CD14-positive monocyte (primary cell): Measurements from ENCODE around the gene TINCR. TPM values are rescaled to one million over a fixed set of nuclear protein-coding genes. Genes with fewer than 3 reads are reported as not detected.

Experiments used
- DNase-seq, 3 donors: peaks; one replicate each; pipeline ENCODE4 v3.0.0-alpha.2; 2011 to 2022
- H2AFZ ChIP-seq: 2 replicates; pipeline ENCODE4 v1.6.0; 2012; ENCODE audit warnings: mild to moderate bottlenecking, low read depth, low read length, inconsistent platforms; ENCODE audit not compliant: insufficient read depth, poor library complexity, severe bottlenecking
- H3K27ac ChIP-seq, 2 donors: 1 replicate in 1 of 2; 2 replicates in 1 of 2; pipeline ENCODE4 v1.5.1; 2012 to 2013; ENCODE audit warnings: low read length in 2 of 2, control low read depth in 1 of 2, inconsistent platforms in 1 of 2, low read depth in 1 of 2, mild to moderate bottlenecking in 1 of 2
- H3K27me3 ChIP-seq, 2 donors: one replicate each; pipeline versions ENCODE4 v1.6.0 to v1.6.1; 2011 to 2013; ENCODE audit warnings: low read length in 2 of 2; ENCODE audit not compliant: control insufficient read depth in 2 of 2, insufficient read depth in 2 of 2
- H3K36me3 ChIP-seq, 2 donors: replicated peaks in 1 of 2; 1 replicate in 1 of 2; 2 replicates in 1 of 2; pipeline versions ENCODE4 v1.5.1 to v1.6.1; 2012 to 2013; ENCODE audit warnings: low read length in 2 of 2, control low read depth in 1 of 2, inconsistent platforms in 1 of 2, mild to moderate bottlenecking in 1 of 2; ENCODE audit not compliant: insufficient read depth in 2 of 2, control insufficient read depth in 1 of 2
- H3K4me1 ChIP-seq, 2 donors: 1 replicate in 1 of 2; 2 replicates in 1 of 2; pipeline versions ENCODE4 v1.5.1 to v1.6.1; 2012 to 2013; ENCODE audit warnings: low read length in 2 of 2, control low read depth in 1 of 2, inconsistent platforms in 1 of 2, mild to moderate bottlenecking in 1 of 2, moderate library complexity in 1 of 2; ENCODE audit not compliant: insufficient read depth in 2 of 2, control insufficient read depth in 1 of 2
- H3K4me2 ChIP-seq: replicated peaks from 2 replicates; pipeline ENCODE3; 2012; ENCODE audit warnings: low read length, moderate library complexity, mild to moderate bottlenecking; ENCODE audit not compliant: poor library complexity, severe bottlenecking; ENCODE audit errors: extremely low read depth
- H3K4me3 ChIP-seq, 3 experiments: fragments of 200-600 bp in 1 of 3; sonication (generic) in 1 of 3; replicated peaks in 1 of 3; 1 replicate in 2 of 3; 2 replicates in 1 of 3; pipeline ENCODE4 v1.5.1; 2011 to 2013; ENCODE audit warnings: low read length in 3 of 3, mild to moderate bottlenecking in 3 of 3, control low read depth in 2 of 3, low read depth in 2 of 3, inconsistent platforms in 1 of 3, moderate library complexity in 1 of 3
- H3K79me2 ChIP-seq: 2 replicates; pipeline ENCODE4 v1.6.0; 2012; ENCODE audit warnings: mild to moderate bottlenecking, control low read depth, inconsistent platforms, low read length, moderate library complexity; ENCODE audit not compliant: insufficient read depth
- H3K9ac ChIP-seq: 2 replicates; pipeline ENCODE4 v1.6.0; 2017; ENCODE audit warnings: low read length, mild to moderate bottlenecking; ENCODE audit not compliant: insufficient read depth, poor library complexity, severe bottlenecking
- H3K9me3 ChIP-seq, 2 donors: replicated peaks in 1 of 2; 1 replicate in 1 of 2; 2 replicates in 1 of 2; pipeline versions ENCODE4 v1.5.1 to v1.6.1; 2012 to 2013; ENCODE audit warnings: low read length in 2 of 2, control low read depth in 1 of 2; ENCODE audit not compliant: control insufficient read depth in 1 of 2, insufficient read depth in 1 of 2
- H4K20me1 ChIP-seq: 2 replicates; pipeline ENCODE4 v1.6.0; 2012; ENCODE audit warnings: mild to moderate bottlenecking, low read length, control low read depth, moderate library complexity; ENCODE audit not compliant: insufficient read depth
- H3K27ac Mint-ChIP-seq, 7 donors: one replicate each; pipeline ENCODE4 v1.8.0; 2020; ENCODE audit warnings: mild to moderate bottlenecking in 7 of 7, mixed read lengths in 7 of 7, moderate library complexity in 6 of 7, inconsistent platforms in 2 of 7
- H3K27me3 Mint-ChIP-seq, 3 donors: one replicate each; pipeline ENCODE4 v1.8.0; 2021 to 2022; ENCODE audit warnings: low read depth in 3 of 3, mild to moderate bottlenecking in 3 of 3, mixed read lengths in 3 of 3, moderate library complexity in 3 of 3, inconsistent platforms in 1 of 3
- H3K36me3 Mint-ChIP-seq, 2 donors: one replicate each; pipeline ENCODE4 v1.8.0; 2020; ENCODE audit warnings: mixed read lengths in 2 of 2, inconsistent platforms in 1 of 2, mild to moderate bottlenecking in 1 of 2
- H3K4me1 Mint-ChIP-seq: one replicate; pipeline ENCODE4 v1.8.0; 2020; ENCODE audit warnings: mild to moderate bottlenecking, mixed read lengths
- H3K4me3 Mint-ChIP-seq, 2 donors: one replicate each; pipeline ENCODE4 v1.8.0; 2020; ENCODE audit warnings: mild to moderate bottlenecking in 2 of 2, mixed read lengths in 2 of 2, moderate library complexity in 1 of 2
- H3K9me3 Mint-ChIP-seq, 7 donors: one replicate each; pipeline ENCODE4 v1.8.0; 2020 to 2022; ENCODE audit warnings: mixed read lengths in 7 of 7, mild to moderate bottlenecking in 6 of 7, moderate library complexity in 6 of 7, inconsistent platforms in 2 of 7
- WGBS: methylation state at CpG from one replicate; pipeline ENCODE4 v1.1.5; 2013; ENCODE audit warnings: missing lambda C conversion rate; ENCODE audit not compliant: insufficient coverage; 5-methylcytosine and 5-hydroxymethylcytosine counted together
- intact Hi-C, 2 donors: fragments of 100-400 bp; cut with micrococcal nuclease; formaldehyde crosslinking; loops; one replicate each; pipeline versions ENCODE4 v1.15.0 to v1.15.1; 2023
- polyA plus RNA-seq, 3 donors: library from polyadenylated mRNA; depleted of rRNA in 1 of 3; unstranded in 2 of 3; stranded (reverse) in 1 of 3; fragments of 300-500 nt in 2 of 3; fragments of >200 nt in 1 of 3; fragmentation: Illumina TruSeq in 2 of 3; gene quantifications; 1 replicate in 2 of 3; 2 replicates in 1 of 3; pipeline ENCODE4 v1.2.3, GENCODE V29; 2012 to 2021
- TF ChIP-seq, protein P1 (sequence below): fragments of 200-600 bp; IDR thresholded peaks from one replicate; pipeline ENCODE4 v1.8.0; 2022; ENCODE audit warnings: antibody characterized with exemption, mild to moderate bottlenecking

The TINCR gene
- polyA plus RNA-seq, 3 donors = 0.11 TPM; not detected in 2

DNA sequence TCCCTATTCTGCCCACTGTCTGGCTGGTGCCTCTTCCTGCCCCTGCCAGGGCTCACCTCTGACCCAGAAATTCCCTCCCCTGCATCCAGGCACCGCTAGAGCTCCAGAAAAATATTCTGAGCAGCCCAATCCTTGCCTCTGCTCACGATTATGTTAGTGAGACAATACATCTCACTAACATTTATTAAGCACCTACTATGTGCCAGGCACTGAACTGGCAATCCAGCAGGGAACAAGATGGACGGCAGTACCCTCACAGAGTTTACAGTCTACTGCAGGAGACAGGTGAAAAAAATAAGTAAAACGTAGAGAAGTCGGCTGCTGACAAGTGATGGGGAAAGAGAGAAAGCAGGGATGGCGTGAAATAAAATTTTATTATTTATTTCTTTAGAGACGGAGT is 5.5 kb downstream of the TINCR start:
- Histone ChIP-seq H3K4me2 (no peak overlapping the region), H3K9me3 (peaks cover 12 to 13% of the 10 kb centered on the region in 2 donors), H3K4me1 (no peaks in the 10 kb centered on the region), H3K79me2 (no peaks in the 10 kb centered on the region), H3K27ac (no peak overlapping the region), H2AFZ (no peak overlapping the region), H3K27me3 (peaks cover 11 to 20% of the 10 kb centered on the region in 2 donors), H3K9ac (no peak overlapping the region), H3K4me3 (no peak overlapping the region), H3K36me3 (no peaks in the 10 kb centered on the region), H4K20me1 (no peaks in the 10 kb centered on the region)
- no peak for DNase-seq
- peaks cover 4 to 20% (median 12%) of the 10 kb centered on the region in 7 donors for H3K9me3 Mint-ChIP-seq
- no peak overlapping the region for H3K27ac Mint-ChIP-seq
- H3K36me3 Mint-ChIP-seq = no peaks in the 10 kb centered on the region
- H3K4me3 Mint-ChIP-seq = no peak overlapping the region
- 88% methylated on average over 3 of the region's 7 CpGs for WGBS
- peaks cover 4 to 15% (median 13%) of the 10 kb centered on the region in 3 donors for H3K27me3 Mint-ChIP-seq
- TF ChIP-seq, protein P1, sequence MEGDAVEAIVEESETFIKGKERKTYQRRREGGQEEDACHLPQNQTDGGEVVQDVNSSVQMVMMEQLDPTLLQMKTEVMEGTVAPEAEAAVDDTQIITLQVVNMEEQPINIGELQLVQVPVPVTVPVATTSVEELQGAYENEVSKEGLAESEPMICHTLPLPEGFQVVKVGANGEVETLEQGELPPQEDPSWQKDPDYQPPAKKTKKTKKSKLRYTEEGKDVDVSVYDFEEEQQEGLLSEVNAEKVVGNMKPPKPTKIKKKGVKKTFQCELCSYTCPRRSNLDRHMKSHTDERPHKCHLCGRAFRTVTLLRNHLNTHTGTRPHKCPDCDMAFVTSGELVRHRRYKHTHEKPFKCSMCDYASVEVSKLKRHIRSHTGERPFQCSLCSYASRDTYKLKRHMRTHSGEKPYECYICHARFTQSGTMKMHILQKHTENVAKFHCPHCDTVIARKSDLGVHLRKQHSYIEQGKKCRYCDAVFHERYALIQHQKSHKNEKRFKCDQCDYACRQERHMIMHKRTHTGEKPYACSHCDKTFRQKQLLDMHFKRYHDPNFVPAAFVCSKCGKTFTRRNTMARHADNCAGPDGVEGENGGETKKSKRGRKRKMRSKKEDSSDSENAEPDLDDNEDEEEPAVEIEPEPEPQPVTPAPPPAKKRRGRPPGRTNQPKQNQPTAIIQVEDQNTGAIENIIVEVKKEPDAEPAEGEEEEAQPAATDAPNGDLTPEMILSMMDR = no peak
- no peaks in the 10 kb centered on the region for H3K4me1 Mint-ChIP-seq
- intact Hi-C loops = no loop called here

DNA sequence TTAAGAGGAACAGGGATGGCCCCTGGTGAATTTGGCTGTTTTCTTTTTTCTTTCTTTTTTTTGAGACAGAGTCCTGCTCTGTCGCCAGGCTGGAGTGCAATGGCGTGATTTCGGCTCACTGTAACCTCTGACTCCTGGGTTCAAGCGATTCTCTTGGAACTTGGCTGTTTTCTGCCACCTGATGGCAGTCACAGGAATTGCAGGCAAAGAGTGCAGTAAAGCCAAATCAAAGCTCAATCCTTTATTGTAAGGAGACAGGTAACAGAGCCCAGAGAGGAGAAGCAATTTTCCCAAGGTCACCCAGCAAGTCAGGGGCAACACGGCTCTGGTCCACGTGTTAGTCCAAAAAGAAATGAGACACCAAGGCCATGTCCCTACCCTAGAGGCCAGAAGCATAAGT is 6.2 kb downstream of the TINCR start:
- no peak overlapping the region for H3K4me2 ChIP-seq
- no peak overlapping the region for H3K9ac ChIP-seq
- Mint-ChIP-seq H3K4me3 (no peak overlapping the region), H3K27ac (no peak overlapping the region), H3K4me1 (no peaks in the 10 kb centered on the region), H3K9me3 (peaks cover 4 to 20% (median 12%) of the 10 kb centered on the region in 7 donors), H3K36me3 (no peaks in the 10 kb centered on the region), H3K27me3 (peaks cover 4 to 17% (median 13%) of the 10 kb centered on the region in 3 donors)
- DNase-seq = no peak
- peaks cover 4 to 13% of the 10 kb centered on the region in 2 donors for H3K27me3 ChIP-seq
- H3K36me3 ChIP-seq = no peaks in the 10 kb centered on the region
- no peaks in the 10 kb centered on the region for H3K79me2 ChIP-seq
- intact Hi-C loops = no loop called here
- H3K9me3 ChIP-seq = peaks cover 9 to 13% of the 10 kb centered on the region in 2 donors
- 81% methylated on average over 4 of the region's 6 CpGs for WGBS
- TF ChIP-seq, protein P1 = peak; percentile 28
- no peak overlapping the region for H3K27ac ChIP-seq
- no peak overlapping the region for H3K4me3 ChIP-seq
- no peak overlapping the region for H2AFZ ChIP-seq
- no peaks in the 10 kb centered on the region for H3K4me1 ChIP-seq
- no peaks in the 10 kb centered on the region for H4K20me1 ChIP-seq
